ENCODE measurements around the gene SMLR1.
A peak's percentile ranks its signal among the peaks of the same experiment; 100 is the strongest.

The SMLR1 gene

DNA sequence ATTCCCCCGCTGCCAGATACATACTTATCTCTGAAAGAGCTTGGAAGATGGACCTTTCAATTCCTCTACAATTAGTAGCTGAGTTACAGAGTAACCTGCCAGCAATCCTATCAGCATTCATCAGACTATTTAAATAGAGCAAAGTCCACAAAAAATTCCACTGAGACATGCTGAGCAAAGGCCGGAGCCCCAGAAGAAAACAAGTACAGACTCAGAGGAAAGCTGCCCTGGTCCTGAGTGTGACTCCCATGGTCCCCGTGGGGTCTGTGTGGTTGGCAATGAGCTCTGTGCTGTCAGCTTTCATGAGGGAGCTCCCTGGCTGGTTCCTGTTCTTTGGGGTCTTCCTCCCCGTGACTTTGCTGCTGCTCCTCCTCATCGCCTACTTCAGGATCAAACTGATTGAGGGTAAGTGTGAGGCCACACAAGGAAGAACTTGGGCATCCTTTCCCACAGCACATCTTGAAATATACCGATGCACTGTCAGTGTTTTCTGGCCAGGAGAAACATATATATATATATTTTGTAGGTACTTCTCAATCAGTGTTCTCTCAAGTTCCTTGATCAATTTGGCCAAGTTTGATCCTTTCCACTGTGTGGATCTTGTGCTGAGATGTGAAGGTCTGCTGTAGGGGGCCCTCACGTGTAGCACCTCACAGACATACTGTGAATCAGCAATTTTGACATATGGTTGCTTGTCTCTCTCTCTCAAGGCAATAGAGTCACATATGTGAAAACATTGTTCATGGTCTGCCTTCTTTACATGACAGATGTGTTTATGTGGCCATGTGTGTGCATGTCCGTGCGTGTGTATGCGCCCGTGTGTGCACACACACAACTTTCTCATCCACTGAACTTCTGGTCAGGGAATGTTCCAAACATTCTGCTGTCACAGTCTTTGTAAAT is at the start of gene SMLR1:
TSS of gene SMLR1 (plus strand) at position 160 of the 903 bp plus-strand sequence. CDS start at position 168, 8 bp downstream.
- Histone ChIP-seq H3K36me3 (ENCODE audit: control insufficient read depth in 2 of 2, insufficient read depth in 2 of 2, low read length in 2 of 2) (no peaks in the 10 kb centered on the region), H3K27ac (ENCODE audit: low read depth in 2 of 2, low read length in 2 of 2) (no peak within 1 kb of the TSS), H3K4me1 (ENCODE audit: control insufficient read depth in 2 of 2, insufficient read depth in 2 of 2, low read length in 2 of 2) (no peaks in the 10 kb centered on the region), H3K27me3 (ENCODE audit: control insufficient read depth in 2 of 2, insufficient read depth in 2 of 2, low read length in 2 of 2) (no peaks in the 10 kb centered on the region), H3K4me3 (ENCODE audit: low read length in 2 of 2) (no peak within 1 kb of the TSS), H3K9me3 (ENCODE audit: control insufficient read depth in 2 of 2, low read length in 2 of 2) (no peaks in the 10 kb centered on the region), H3K9ac (ENCODE audit: low read depth in 1 of 2, low read length in 2 of 2) (no peak within 1 kb of the TSS)

DNA sequence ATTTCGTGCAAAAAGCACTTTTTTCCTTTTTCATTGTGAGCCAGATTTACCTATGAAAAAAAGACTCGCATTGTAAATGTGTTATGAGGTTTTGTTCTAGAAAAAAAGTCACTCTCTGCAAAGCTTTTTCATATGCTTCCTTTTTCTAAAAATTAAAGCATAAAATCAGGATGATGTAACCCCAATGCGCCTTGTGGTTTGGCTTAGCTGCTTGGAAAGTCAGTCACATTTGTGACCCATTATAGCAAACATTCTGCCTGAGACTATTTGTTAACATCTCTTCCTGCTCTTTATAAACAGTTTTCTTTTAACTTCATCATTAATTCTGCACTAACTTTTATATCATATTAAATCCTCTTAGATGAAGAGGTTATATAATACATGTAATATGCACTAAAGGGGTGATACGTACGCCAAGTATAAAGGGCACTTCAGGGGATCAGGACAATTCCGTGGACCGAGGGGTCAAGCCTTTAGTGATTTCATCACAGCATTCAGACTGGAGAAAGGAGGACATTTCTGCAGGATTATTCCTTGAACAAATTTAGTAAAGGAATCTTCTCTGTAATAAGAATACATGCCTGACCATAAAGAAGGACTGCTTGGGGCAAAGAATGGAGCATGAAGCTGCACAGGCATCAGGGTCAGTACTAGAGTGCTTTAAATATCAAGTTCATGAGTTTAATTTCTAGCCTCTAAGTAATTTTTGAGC is 48.1 kb upstream of the SMLR1 start:
- no peak overlapping the region for H3K9ac ChIP-seq (ENCODE audit: low read depth in 1 of 2, low read length in 2 of 2)
- H3K36me3 ChIP-seq (ENCODE audit: control insufficient read depth in 2 of 2, insufficient read depth in 2 of 2, low read length in 2 of 2) = no peaks in the 10 kb centered on the region
- no peak overlapping the region for H3K4me3 ChIP-seq (ENCODE audit: low read length in 2 of 2)
- no peaks in the 10 kb centered on the region for H3K27me3 ChIP-seq (ENCODE audit: control insufficient read depth in 2 of 2, insufficient read depth in 2 of 2, low read length in 2 of 2)
- no peaks in the 10 kb centered on the region for H3K4me1 ChIP-seq (ENCODE audit: control insufficient read depth in 2 of 2, insufficient read depth in 2 of 2, low read length in 2 of 2)
- no peaks in the 10 kb centered on the region for H3K9me3 ChIP-seq (ENCODE audit: control insufficient read depth in 2 of 2, low read length in 2 of 2)
- H3K27ac ChIP-seq (ENCODE audit: low read depth in 2 of 2, low read length in 2 of 2) = peak overlapping the region in 1 of 2 donors; percentile 15

- H3K27ac ChIP-seq (ENCODE audit: low read depth in 2 of 2, low read length in 2 of 2) = peak overlapping the region in 1 of 2 donors; percentile 15
These were observed 47.6 kb upstream of the SMLR1 start for GRCh38 chr6:130779658-130780033.

GRCh38 chr6:130780122-130780521 is 47.1 kb upstream of the SMLR1 start:
- Histone ChIP-seq H3K27ac (ENCODE audit: low read depth in 2 of 2, low read length in 2 of 2) (no peak overlapping the region), H3K27me3 (ENCODE audit: control insufficient read depth in 2 of 2, insufficient read depth in 2 of 2, low read length in 2 of 2) (no peaks in the 10 kb centered on the region), H3K4me1 (ENCODE audit: control insufficient read depth in 2 of 2, insufficient read depth in 2 of 2, low read length in 2 of 2) (no peaks in the 10 kb centered on the region), H3K36me3 (ENCODE audit: control insufficient read depth in 2 of 2, insufficient read depth in 2 of 2, low read length in 2 of 2) (no peaks in the 10 kb centered on the region), H3K4me3 (ENCODE audit: low read length in 2 of 2) (no peak overlapping the region), H3K9me3 (ENCODE audit: control insufficient read depth in 2 of 2, low read length in 2 of 2) (no peaks in the 10 kb centered on the region), H3K9ac (ENCODE audit: low read depth in 1 of 2, low read length in 2 of 2) (no peak overlapping the region)

More at GRCh38 chr6:130779658-130780033, 47.6 kb upstream of the SMLR1 start:
- H3K9ac ChIP-seq (ENCODE audit: low read depth in 1 of 2, low read length in 2 of 2) = no peak overlapping the region
- no peak overlapping the region for H3K4me3 ChIP-seq (ENCODE audit: low read length in 2 of 2)
- H3K4me1 ChIP-seq (ENCODE audit: control insufficient read depth in 2 of 2, insufficient read depth in 2 of 2, low read length in 2 of 2) = no peaks in the 10 kb centered on the region
- H3K9me3 ChIP-seq (ENCODE audit: control insufficient read depth in 2 of 2, low read length in 2 of 2) = no peaks in the 10 kb centered on the region
- no peaks in the 10 kb centered on the region for H3K27me3 ChIP-seq (ENCODE audit: control insufficient read depth in 2 of 2, insufficient read depth in 2 of 2, low read length in 2 of 2)
- no peaks in the 10 kb centered on the region for H3K36me3 ChIP-seq (ENCODE audit: control insufficient read depth in 2 of 2, insufficient read depth in 2 of 2, low read length in 2 of 2)

- no peak overlapping the region for H3K27ac ChIP-seq (ENCODE audit: low read depth in 2 of 2, low read length in 2 of 2)
- no peak overlapping the region for H3K9ac ChIP-seq (ENCODE audit: low read depth in 1 of 2, low read length in 2 of 2)
- no peak overlapping the region for H3K4me3 ChIP-seq (ENCODE audit: low read length in 2 of 2)
- no peaks in the 10 kb centered on the region for H3K36me3 ChIP-seq (ENCODE audit: control insufficient read depth in 2 of 2, insufficient read depth in 2 of 2, low read length in 2 of 2)
- no peaks in the 10 kb centered on the region for H3K4me1 ChIP-seq (ENCODE audit: control insufficient read depth in 2 of 2, insufficient read depth in 2 of 2, low read length in 2 of 2)
- H3K27me3 ChIP-seq (ENCODE audit: control insufficient read depth in 2 of 2, insufficient read depth in 2 of 2, low read length in 2 of 2) = no peaks in the 10 kb centered on the region
- no peaks in the 10 kb centered on the region for H3K9me3 ChIP-seq (ENCODE audit: control insufficient read depth in 2 of 2, low read length in 2 of 2)
These were observed 45.6 kb upstream of the SMLR1 start for GRCh38 chr6:130781557-130781956.

DNA sequence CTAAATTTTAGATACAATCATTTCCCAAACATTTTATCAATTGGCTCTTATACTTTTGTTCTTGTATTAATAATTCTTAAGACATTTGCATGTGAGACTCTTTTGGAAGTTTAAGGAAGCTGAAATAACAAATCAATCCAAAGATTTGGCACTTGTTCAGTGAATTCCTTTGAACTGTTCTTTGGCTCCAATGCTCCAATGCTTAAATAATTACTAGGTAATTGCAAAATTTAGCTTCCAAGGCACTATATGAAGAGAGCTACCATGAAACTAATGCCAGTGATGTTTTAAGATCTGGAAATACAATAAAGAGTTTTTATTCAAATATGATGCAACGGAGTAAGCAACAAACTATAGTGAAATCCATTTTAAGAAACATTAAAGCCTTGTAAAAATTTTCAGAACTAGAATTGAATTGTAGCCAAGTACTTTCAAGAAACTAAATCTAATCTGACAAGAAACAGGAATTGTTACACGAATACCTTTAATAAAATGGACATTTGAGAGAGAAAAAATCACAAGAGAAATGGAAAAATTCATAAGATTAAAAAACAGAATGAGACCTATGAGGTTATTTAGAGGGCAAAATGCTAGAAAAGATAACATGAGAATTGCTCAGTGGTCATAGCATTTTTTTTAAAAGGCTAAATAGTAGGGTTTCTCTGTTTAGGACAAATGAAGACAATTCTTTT is 43.6 kb upstream of the SMLR1 start:
- no peak overlapping the region for H3K4me3 ChIP-seq (ENCODE audit: low read length in 2 of 2)

DNA sequence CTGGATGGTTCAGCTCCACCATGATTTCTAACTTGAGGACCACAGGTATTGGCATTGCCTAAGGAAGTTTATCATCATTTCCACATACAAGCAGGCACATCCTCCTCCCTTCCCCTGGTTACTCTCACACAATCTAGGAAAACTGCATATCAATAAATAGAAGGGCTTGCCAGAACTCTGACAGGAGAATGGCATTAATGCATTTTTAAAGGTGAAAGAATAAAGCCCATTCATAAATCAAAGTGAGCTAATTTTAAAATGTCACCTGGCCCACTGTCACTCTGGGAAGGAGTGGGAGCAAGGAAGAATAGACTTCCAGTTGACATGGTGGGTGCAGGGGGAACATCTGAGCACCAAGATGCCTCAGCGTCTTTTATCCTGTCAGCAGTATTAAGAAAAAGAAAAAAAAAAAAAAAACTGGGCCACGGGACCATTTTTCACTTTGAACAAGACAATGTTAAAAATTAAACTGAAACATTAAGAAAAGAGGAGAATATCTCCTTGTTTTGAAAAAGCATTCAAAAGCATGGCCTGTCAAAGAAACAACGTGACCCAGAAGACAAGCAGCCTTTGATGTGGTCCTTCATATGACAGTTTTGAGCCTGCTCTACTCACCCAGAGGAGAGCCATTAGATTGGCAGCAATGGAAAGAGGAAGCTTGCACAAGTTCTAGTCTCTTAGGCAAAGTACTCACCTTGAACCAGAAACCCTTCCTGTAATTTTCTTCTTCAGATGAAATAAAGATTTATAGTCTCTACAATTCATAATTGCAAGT is 39.3 kb upstream of the SMLR1 start:
- no peak overlapping the region for H3K27ac ChIP-seq (ENCODE audit: low read depth in 2 of 2, low read length in 2 of 2)
- no peaks in the 10 kb centered on the region for H3K27me3 ChIP-seq (ENCODE audit: control insufficient read depth in 2 of 2, insufficient read depth in 2 of 2, low read length in 2 of 2)
- no peaks in the 10 kb centered on the region for H3K9me3 ChIP-seq (ENCODE audit: control insufficient read depth in 2 of 2, low read length in 2 of 2)
- H3K4me1 ChIP-seq (ENCODE audit: control insufficient read depth in 2 of 2, insufficient read depth in 2 of 2, low read length in 2 of 2) = no peaks in the 10 kb centered on the region
- no peak overlapping the region for H3K4me3 ChIP-seq (ENCODE audit: low read length in 2 of 2)
- H3K9ac ChIP-seq (ENCODE audit: low read depth in 1 of 2, low read length in 2 of 2) = no peak overlapping the region
- no peaks in the 10 kb centered on the region for H3K36me3 ChIP-seq (ENCODE audit: control insufficient read depth in 2 of 2, insufficient read depth in 2 of 2, low read length in 2 of 2)

More for the DNA sequence above, 43.6 kb upstream of the SMLR1 start:
- no peak overlapping the region for H3K9ac ChIP-seq (ENCODE audit: low read depth in 1 of 2, low read length in 2 of 2)
- no peak overlapping the region for H3K27ac ChIP-seq (ENCODE audit: low read depth in 2 of 2, low read length in 2 of 2)
- no peaks in the 10 kb centered on the region for H3K36me3 ChIP-seq (ENCODE audit: control insufficient read depth in 2 of 2, insufficient read depth in 2 of 2, low read length in 2 of 2)
- H3K27me3 ChIP-seq (ENCODE audit: control insufficient read depth in 2 of 2, insufficient read depth in 2 of 2, low read length in 2 of 2) = no peaks in the 10 kb centered on the region
- H3K4me1 ChIP-seq (ENCODE audit: control insufficient read depth in 2 of 2, insufficient read depth in 2 of 2, low read length in 2 of 2) = no peaks in the 10 kb centered on the region
- H3K9me3 ChIP-seq (ENCODE audit: control insufficient read depth in 2 of 2, low read length in 2 of 2) = no peaks in the 10 kb centered on the region

GRCh38 chr6:130788954-130789353 is 38.3 kb upstream of the SMLR1 start:
- H3K4me1 ChIP-seq (ENCODE audit: control insufficient read depth in 2 of 2, insufficient read depth in 2 of 2, low read length in 2 of 2) = no peaks in the 10 kb centered on the region
- no peaks in the 10 kb centered on the region for H3K9me3 ChIP-seq (ENCODE audit: control insufficient read depth in 2 of 2, low read length in 2 of 2)
- no peak overlapping the region for H3K4me3 ChIP-seq (ENCODE audit: low read length in 2 of 2)
- H3K36me3 ChIP-seq (ENCODE audit: control insufficient read depth in 2 of 2, insufficient read depth in 2 of 2, low read length in 2 of 2) = no peaks in the 10 kb centered on the region
- no peaks in the 10 kb centered on the region for H3K27me3 ChIP-seq (ENCODE audit: control insufficient read depth in 2 of 2, insufficient read depth in 2 of 2, low read length in 2 of 2)
- no peak overlapping the region for H3K27ac ChIP-seq (ENCODE audit: low read depth in 2 of 2, low read length in 2 of 2)
- no peak overlapping the region for H3K9ac ChIP-seq (ENCODE audit: low read depth in 1 of 2, low read length in 2 of 2)

- Histone ChIP-seq H3K27ac (ENCODE audit: low read depth in 2 of 2, low read length in 2 of 2) (no peak overlapping the region), H3K9me3 (ENCODE audit: control insufficient read depth in 2 of 2, low read length in 2 of 2) (no peaks in the 10 kb centered on the region), H3K27me3 (ENCODE audit: control insufficient read depth in 2 of 2, insufficient read depth in 2 of 2, low read length in 2 of 2) (no peaks in the 10 kb centered on the region), H3K36me3 (ENCODE audit: control insufficient read depth in 2 of 2, insufficient read depth in 2 of 2, low read length in 2 of 2) (no peaks in the 10 kb centered on the region), H3K4me1 (ENCODE audit: control insufficient read depth in 2 of 2, insufficient read depth in 2 of 2, low read length in 2 of 2) (no peaks in the 10 kb centered on the region), H3K4me3 (ENCODE audit: low read length in 2 of 2) (no peak overlapping the region), H3K9ac (ENCODE audit: low read depth in 1 of 2, low read length in 2 of 2) (no peak overlapping the region)
These were observed 33.1 kb upstream of the SMLR1 start for GRCh38 chr6:130794010-130794697.
